Measurements from ENCODE around the gene SYNGR1. TPM values are rescaled to one million over a fixed set of nuclear protein-coding genes. Genes with fewer than 3 reads are reported as not detected.

The SYNGR1 gene
- total RNA-seq, 1 experiment from 2014 or later: 17.8 TPM

- Histone ChIP-seq H3K27ac (ENCODE audit: low read length) (peak overlapping the region; percentile 86; the same call in 1 of the 2 replicates), H3K9me3 (ENCODE audit: control insufficient read depth, insufficient read depth, low read depth, low read length) (no peaks in the 10 kb centered on the region), H3K27me3 (ENCODE audit: control insufficient read depth, insufficient read depth, low read length) (no peaks in the 10 kb centered on the region), H3K36me3 (ENCODE audit: control insufficient read depth, insufficient read depth, low read length) (no peaks in the 10 kb centered on the region), H3K4me1 (ENCODE audit: control insufficient read depth, insufficient read depth, low read length) (peaks cover 48% of the 10 kb centered on the region), H3K4me3 (ENCODE audit: low read depth in 2 of 2, low read length in 2 of 2) (no peak overlapping the region)
- DNase-seq (ENCODE audit: low read depth, low spot score): no peak
- no peak for TF ChIP-seq SIN3A (IDR thresholded peaks at IDR 0.05; ENCODE audit: borderline replicate concordance, insufficient read depth, low read depth, low read length)
- TF ChIP-seq CTCF (IDR thresholded peaks at IDR 0.05): no peak
- no peak for TF ChIP-seq POLR2AphosphoS5 (IDR thresholded peaks at IDR 0.05; ENCODE audit: low read depth, low read length)
- TF ChIP-seq REST (IDR thresholded peaks at IDR 0.05; ENCODE audit: insufficient read depth in 1 of 2, low read depth in 2 of 2, low read length in 1 of 2): no peak
- no peak for TF ChIP-seq TCF7L2 (IDR thresholded peaks at IDR 0.05; ENCODE audit: low read depth, low read length)
- ChIA-PET CTCF (no interaction called here), POLR2A (no interaction called here)
- ATAC-seq: no peak
- in situ Hi-C loops (cut with HindIII; ENCODE audit: low pct_unique_long_range_greater_than_20kb, low sequenced_read_pairs): no loop called here
- intact Hi-C loops (cut with micrococcal nuclease; ENCODE audit: unreplicated experiment): no loop called here
- BruUV-seq (replicated peaks): no TSS peak
Measured at GRCh38 chr22:39301108-39301507, 48.7 kb upstream of the SYNGR1 start.

- peaks cover 48% of the 10 kb centered on the region for H3K4me1 ChIP-seq (ENCODE audit: control insufficient read depth, insufficient read depth, low read length)
- peak overlapping the region; percentile 34; the same call in 1 of the 2 replicates for H3K27ac ChIP-seq (ENCODE audit: low read length)
- no peaks in the 10 kb centered on the region for H3K36me3 ChIP-seq (ENCODE audit: control insufficient read depth, insufficient read depth, low read length)
- H3K4me3 ChIP-seq (ENCODE audit: low read depth in 2 of 2, low read length in 2 of 2): no peak overlapping the region
- H3K9me3 ChIP-seq (ENCODE audit: control insufficient read depth, insufficient read depth, low read depth, low read length): no peaks in the 10 kb centered on the region
- POLR2A ChIA-PET: no interaction called here
- DNase-seq (ENCODE audit: low read depth, low spot score): no peak
- intact Hi-C loops (cut with micrococcal nuclease; ENCODE audit: unreplicated experiment): no loop called here
- CTCF ChIA-PET: no interaction called here
- BruUV-seq (replicated peaks): no TSS peak
- ATAC-seq: no peak
- H3K27me3 ChIP-seq (ENCODE audit: control insufficient read depth, insufficient read depth, low read length): no peaks in the 10 kb centered on the region
- in situ Hi-C loops (cut with HindIII; ENCODE audit: low pct_unique_long_range_greater_than_20kb, low sequenced_read_pairs): no loop called here
- no peak for TF ChIP-seq TCF7L2 (IDR thresholded peaks at IDR 0.05; ENCODE audit: low read depth, low read length)
- no peak for TF ChIP-seq SIN3A (IDR thresholded peaks at IDR 0.05; ENCODE audit: borderline replicate concordance, insufficient read depth, low read depth, low read length)
- TF ChIP-seq REST (IDR thresholded peaks at IDR 0.05; ENCODE audit: insufficient read depth in 1 of 2, low read depth in 2 of 2, low read length in 1 of 2): no peak
- no peak for TF ChIP-seq POLR2AphosphoS5 (IDR thresholded peaks at IDR 0.05; ENCODE audit: low read depth, low read length)
- TF ChIP-seq CTCF (IDR thresholded peaks at IDR 0.05): no peak
Measured at GRCh38 chr22:39301926-39302325, 47.9 kb upstream of the SYNGR1 start.
